Activated CD4-positive, alpha-beta T cell treated with anti-CD3 and anti-CD28 coated beads for 24 hours (primary cell): Measurements from ENCODE around the gene CFAP46.
"Not testable (repeated sequence)": the region's sequence is repeated elsewhere in the genome, so short reads cannot be mapped to it uniquely, and the experiment has no call there.

ENCODE experiments used
- DNase-seq, 2 donors: peaks; one replicate each; pipeline ENCODE4 v3.0.0-alpha.2; 2020; ENCODE audit warnings: low read depth in 2 of 2

CFAP46 gene

GRCh38 chr10:132926777-132927650, 15.4 kb downstream of the CFAP46 start:
- no peak for DNase-seq

- DNase-seq, result no peak
These were observed 16.3 kb downstream of the CFAP46 start for GRCh38 chr10:132926070-132926469.

- DNase-seq, result no peak
These were observed 16.8 kb downstream of the CFAP46 start for GRCh38 chr10:132925614-132926013.

- no peak for DNase-seq
These were observed 17.3 kb downstream of the CFAP46 start for GRCh38 chr10:132925071-132925561.

GRCh38 chr10:132924046-132924952, 18.1 kb downstream of the CFAP46 start:
- DNase-seq, result no peak

- DNase-seq, result not testable (repeated sequence)
These were observed 19.0 kb downstream of the CFAP46 start for GRCh38 chr10:132923384-132923783.

- DNase-seq, result no peak
These were observed 19.5 kb downstream of the CFAP46 start for GRCh38 chr10:132922872-132923271.

- no peak for DNase-seq
These were observed 20.3 kb downstream of the CFAP46 start for GRCh38 chr10:132921818-132922807.

- DNase-seq, result no peak
These were observed 21.3 kb downstream of the CFAP46 start for GRCh38 chr10:132921086-132921485.

- DNase-seq, result no peak
These were observed 22.1 kb downstream of the CFAP46 start for GRCh38 chr10:132920101-132920925.

- no peak for DNase-seq
These were observed 22.8 kb downstream of the CFAP46 start for GRCh38 chr10:132919374-132920100.

GRCh38 chr10:132918617-132919373, 23.6 kb downstream of the CFAP46 start:
- DNase-seq, result no peak

GRCh38 chr10:132918264-132918616, 24.1 kb downstream of the CFAP46 start:
- no peak for DNase-seq

- no peak for DNase-seq
These were observed 25.3 kb downstream of the CFAP46 start for GRCh38 chr10:132916956-132917666.

GRCh38 chr10:132916421-132916841, 25.9 kb downstream of the CFAP46 start:
- no peak for DNase-seq

GRCh38 chr10:132915411-132915810, 27.0 kb downstream of the CFAP46 start:
- no peak for DNase-seq

GRCh38 chr10:132914732-132915131, 27.6 kb downstream of the CFAP46 start:
- no peak for DNase-seq

GRCh38 chr10:132913559-132914115, 28.7 kb downstream of the CFAP46 start:
- DNase-seq, result no peak
